ENCODE data around the gene SORCS2.
"Not testable (repeated sequence)": the region's sequence is repeated elsewhere in the genome, so short reads cannot be mapped to it uniquely, and the experiment has no call there.

Gene SORCS2

DNA sequence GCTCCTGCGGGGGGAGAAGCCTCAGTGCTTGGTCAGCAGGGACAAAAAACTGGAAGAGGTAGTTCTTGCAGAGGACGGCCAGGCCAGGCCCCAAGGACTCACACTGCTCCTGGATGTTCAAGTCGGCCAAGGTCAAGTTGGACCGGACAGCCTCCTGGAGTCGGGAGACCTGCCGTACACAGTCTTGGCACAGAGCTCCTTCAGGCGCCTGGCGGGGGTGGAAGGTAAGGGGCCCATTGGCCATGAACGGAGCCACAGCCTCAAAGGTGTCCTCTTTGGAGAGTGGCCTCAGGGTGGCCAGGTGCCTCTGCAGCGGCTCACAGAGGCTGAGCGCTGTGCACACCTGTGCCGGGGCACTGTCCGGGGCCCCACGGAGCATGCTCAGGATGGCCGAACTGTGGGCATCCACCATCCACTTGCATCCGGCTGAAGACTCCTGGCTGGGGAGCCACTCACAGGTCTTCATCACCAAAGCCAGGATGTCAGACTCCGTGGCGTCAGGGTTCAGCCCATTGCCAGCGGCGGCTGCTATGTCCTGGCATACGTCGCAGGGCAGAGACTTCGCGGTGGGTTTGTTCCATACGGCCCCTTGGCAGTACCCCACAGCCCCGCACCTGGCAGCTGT, 241.9 kb downstream of the SORCS2 start:
- no peak for DNase-seq

DNA sequence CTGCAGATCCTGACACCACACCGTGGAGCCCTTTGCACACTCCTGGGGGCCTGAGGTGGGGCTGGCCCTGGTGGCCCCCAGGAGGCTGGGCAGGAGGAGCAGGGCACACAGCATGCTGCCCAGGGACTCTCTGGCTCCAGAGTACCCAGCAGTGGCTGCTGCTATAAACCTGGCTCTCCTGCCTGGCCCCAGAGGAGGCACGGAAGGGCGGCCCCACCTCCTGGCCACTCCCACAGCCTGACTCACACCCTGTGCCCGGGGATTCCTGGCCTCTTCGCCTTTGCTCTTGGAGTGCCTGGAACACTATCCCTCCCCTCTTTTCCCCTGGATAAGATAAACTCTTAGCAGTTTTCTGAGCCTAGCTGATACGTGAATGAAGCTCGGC, 242.4 kb downstream of the SORCS2 start, which contains the start of gene PSAPL1:
Gene PSAPL1 (minus strand): TSS at position 165 of the 385 bp plus-strand sequence. CDS start 51 bp downstream, at position 114.
- DNase-seq, result no peak

GRCh38 chr4:7435471-7436061, 243.2 kb downstream of the SORCS2 start:
- DNase-seq, result peak; percentile 59

DNA sequence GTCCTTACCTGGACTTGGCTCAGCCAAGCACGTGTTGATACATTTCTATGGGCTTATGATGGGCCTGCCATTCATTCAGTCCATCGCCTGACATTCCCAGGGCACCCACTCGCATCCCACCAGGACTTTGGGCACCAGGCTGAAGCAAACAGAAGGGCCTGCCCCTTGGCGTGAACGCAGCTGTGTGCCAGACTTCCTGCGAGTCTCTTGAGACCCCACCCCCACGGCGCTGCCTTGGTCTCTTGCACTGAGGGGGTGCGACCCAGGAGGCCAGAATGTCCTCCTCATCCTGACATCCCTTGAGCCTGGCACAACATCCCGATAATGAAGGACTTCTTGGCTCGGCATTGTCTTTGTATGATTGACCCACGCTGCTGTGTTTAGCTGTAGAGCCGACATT, 243.9 kb downstream of the SORCS2 start:
- no peak for DNase-seq

DNA sequence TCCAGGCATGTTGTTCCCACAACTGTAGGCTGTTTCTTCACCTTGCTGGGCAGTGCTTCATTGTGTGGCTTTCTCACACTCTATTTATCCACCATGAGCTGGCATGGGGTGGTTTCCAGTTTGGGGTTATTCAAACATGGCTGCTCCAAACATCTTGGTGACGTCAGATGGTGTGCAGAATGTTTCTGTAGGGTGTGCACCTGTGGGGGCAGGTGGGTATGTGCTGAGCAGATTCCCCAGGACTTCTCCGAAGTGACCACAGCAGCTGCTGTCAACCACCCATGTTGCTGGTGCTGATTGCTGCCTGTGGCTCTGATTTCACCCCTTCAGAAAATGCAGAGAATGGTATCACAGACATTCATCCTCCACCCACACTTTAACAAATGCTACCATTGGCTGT, 247.4 kb downstream of the SORCS2 start:
- DNase-seq, result no peak

- DNase-seq, result no peak
Measured at GRCh38 chr4:7441201-7441600, 248.9 kb downstream of the SORCS2 start.

DNA sequence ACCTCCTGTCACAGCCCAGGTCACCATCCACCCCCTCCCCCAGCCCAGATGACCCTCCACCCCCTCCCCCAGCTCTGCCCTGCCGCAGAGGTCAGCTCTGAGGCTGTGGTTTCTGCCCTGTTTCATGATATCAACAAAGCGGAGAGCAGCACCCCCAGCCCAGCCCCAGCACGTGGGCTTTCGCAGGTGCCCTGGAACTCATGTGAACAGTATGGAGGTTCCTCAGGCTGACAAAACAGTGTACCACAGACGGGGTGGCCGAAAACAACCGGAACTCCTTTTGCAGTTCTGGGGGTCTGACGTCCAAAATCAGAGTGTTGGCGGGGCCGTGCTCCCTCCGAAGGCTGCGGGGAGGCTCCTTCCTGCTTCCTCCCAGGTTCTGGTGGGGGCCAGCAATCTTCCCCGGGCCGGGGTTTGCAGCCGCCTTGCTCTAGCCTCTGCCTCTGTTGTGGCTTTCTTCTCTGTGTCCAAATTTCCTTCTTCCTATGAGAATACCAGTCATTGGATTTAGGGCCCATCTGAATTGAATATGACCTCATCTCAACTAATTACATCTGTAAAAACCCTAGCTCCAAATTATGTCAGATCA, 250.3 kb downstream of the SORCS2 start:
- no peak for DNase-seq

- DNase-seq, result no peak
Measured at GRCh38 chr4:7444314-7444713, 252.0 kb downstream of the SORCS2 start.

DNA sequence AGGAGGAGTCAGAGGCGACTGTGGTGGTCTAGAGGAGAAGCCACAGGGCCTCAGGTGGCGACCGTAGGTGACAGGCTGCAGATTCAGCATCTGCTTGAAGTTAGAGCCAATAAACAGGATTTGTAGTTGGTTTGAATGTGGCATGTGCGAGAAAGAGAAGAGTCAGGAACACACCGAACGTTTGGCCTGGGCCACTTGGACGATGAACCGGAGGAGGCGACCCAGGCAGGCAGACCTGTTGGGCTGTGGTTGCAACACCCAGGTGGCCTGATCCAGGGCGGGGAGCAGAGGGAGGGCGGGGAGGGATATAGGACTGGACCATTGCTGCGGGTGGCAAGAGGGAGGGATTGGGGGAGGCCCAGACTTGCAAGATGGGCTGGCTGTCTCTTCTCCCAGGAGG, 252.4 kb downstream of the SORCS2 start:
- DNase-seq, result no peak

DNA sequence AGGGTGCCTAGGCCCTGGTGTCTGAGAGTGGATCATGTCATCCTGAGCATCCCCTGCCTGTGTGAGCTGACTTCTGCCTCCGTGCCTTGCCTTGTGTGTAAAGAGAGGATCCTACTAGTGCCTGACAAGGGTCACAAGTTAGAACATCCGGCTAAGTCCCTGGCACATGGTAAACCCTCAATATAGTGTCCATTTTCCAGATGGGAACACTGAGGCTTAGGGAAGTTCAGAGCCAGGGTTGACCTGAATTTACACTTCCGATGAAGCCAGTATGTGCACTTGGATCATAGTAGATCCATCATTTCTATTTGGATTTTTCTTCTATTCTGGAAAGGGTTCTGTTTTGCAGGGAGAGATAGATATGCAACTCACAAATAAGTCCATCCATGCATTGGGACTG, 254.9 kb downstream of the SORCS2 start:
- no peak for DNase-seq

- no peak for DNase-seq
Measured at GRCh38 chr4:7448036-7448435, 255.7 kb downstream of the SORCS2 start.

GRCh38 chr4:7450775-7451433, 258.6 kb downstream of the SORCS2 start:
- no peak for DNase-seq

- no peak for DNase-seq
Measured at GRCh38 chr4:7451434-7451789, 259.1 kb downstream of the SORCS2 start.

- no peak for DNase-seq
Measured at GRCh38 chr4:7451800-7452199, 259.5 kb downstream of the SORCS2 start.

- not testable (repeated sequence) for DNase-seq
Measured at GRCh38 chr4:7452802-7453201, 260.5 kb downstream of the SORCS2 start.

- no peak for DNase-seq
Measured at GRCh38 chr4:7457201-7458065, 265.1 kb downstream of the SORCS2 start.

- DNase-seq, result no peak
Measured at GRCh38 chr4:7458066-7458425, 265.7 kb downstream of the SORCS2 start.

- DNase-seq, result no peak
Measured at GRCh38 chr4:7458477-7458876, 266.1 kb downstream of the SORCS2 start.

GRCh38 chr4:7459471-7459870, 267.1 kb downstream of the SORCS2 start:
- DNase-seq, result no peak

GRCh38 chr4:7460566-7460965, 268.2 kb downstream of the SORCS2 start:
- no peak for DNase-seq

GRCh38 chr4:7461230-7461629, 268.9 kb downstream of the SORCS2 start:
- no peak for DNase-seq

- DNase-seq, result no peak
Measured at GRCh38 chr4:7462509-7462971, 270.2 kb downstream of the SORCS2 start.
